SKM-1 treated with dmso at 0.1 percent for 144 hours (cell line): ENCODE measurements around the gene FKBP3.
"Not testable (repeated sequence)": the region's sequence is repeated elsewhere in the genome, so short reads cannot be mapped to it uniquely, and the experiment has no call there.

ENCODE experiments used
- DNase-seq: peaks from one replicate; lab custom pipeline; 2025; ENCODE audit not compliant: unreplicated experiment; lab: John Stamatoyannopoulos, UW

FKBP3 gene

GRCh38 chr14:45134051-45134958 is at the start of gene FKBP3:
Gene FKBP3, minus strand, starts transcription at chr14:45134481. Its CDS starts 25 bp downstream, at chr14:45134456.
- peak; percentile 74 for DNase-seq

GRCh38 chr14:45181806-45182205 is 47.5 kb upstream of the FKBP3 start:
- no peak for DNase-seq

DNA sequence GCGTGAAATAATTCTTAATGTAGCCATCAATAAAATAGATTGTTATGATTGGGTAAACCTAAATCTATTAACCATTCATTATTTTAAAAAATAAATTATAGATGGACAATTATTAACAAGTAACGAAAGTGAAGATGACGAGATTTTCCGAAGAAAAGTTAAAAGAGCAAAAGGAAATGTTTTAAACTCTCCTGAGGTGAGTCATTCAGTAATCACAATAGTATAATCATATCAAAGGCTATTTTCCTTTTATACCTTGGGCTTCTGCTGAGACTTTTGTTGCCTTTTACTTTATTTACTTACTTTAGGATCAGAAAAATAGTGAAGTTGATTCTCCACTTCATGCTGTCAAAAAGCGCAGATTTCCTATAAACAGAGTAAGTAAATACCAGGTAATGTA is 47.0 kb upstream of the FKBP3 start:
- DNase-seq: no peak

DNA sequence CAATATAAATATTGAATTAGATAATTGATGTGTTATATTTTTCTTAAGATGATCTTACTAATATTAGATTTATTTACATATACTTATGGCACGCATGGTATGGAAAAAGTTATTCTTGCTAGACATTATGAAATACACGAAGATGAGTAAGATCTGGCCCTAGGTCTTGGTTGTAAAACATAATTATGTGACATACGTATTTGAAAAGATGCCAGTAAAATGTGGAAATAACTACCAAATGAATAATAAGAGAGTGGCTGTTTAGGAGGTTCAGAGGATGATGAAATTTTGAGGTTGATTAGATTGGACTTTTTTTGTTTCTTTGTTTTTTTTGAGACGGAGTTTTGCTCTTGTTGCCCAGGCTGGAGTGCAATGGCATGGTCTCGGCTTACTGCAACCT is 42.8 kb upstream of the FKBP3 start:
- no peak for DNase-seq

DNA sequence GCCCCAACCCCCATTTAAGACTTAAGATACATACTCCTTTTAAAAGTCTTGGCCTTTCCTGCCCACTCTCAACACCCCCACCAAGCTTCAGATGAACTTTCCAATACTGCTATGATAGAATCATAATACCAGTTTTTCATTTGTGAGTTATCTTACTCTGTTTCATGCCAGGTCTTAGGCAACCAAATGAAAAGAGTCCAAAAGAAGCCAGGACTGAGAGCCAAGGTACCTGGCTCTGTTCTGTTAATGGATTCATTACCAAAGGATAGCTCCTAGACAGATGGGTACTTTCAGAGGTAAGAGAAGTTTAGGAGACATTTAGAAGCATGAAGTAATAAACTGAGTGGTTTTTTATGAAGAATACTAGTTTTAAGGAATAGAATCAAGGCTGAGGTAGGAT is 35.6 kb upstream of the FKBP3 start:
- no peak for DNase-seq

- DNase-seq: no peak
These were observed 21.8 kb upstream of the FKBP3 start for GRCh38 chr14:45156067-45156466.

DNA sequence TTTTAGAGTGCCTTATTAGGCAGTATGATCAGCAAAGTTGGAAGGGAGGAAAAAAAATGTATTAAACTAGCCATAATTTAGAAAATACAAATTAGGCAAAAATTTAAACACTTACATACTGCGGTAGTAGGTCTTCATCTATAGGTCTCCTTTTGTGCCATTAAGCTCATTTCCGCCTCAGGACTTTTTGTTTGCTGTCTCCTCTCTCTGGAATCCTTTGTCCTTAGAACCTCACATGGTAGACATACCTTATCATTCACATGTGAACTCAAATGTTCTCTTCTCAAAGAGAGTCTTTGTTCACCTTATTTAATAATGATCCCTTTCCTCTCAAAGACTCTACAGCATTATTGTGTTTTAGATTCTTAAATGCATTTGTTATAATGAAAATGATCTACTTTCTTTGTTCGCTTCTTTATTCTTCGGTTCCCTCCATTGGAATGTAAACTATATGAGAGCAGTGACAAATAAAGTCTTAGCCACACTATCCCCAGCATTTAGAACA is 16.2 kb upstream of the FKBP3 start:
- no peak for DNase-seq

DNA sequence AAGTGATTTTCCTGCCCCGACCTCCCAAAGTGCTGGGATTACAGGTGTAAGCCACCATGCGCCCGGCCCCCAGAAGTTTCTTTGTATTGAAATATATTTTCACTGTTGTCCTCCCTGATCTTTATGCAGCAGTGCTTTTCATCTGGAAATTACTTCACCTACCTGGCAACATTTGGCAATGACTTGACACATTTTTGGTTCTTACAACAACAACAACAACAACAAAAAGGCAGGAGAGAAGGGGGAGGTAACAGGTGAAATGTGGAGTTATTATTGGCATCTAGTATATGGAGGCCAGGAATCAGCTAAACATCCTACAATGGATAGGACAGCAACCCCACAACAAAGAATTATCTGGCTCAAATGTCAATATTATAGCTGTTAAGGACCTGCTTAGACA is 15.3 kb upstream of the FKBP3 start:
- DNase-seq: no peak

- no peak for DNase-seq
These were observed 10.9 kb upstream of the FKBP3 start for GRCh38 chr14:45145214-45145613.

DNA sequence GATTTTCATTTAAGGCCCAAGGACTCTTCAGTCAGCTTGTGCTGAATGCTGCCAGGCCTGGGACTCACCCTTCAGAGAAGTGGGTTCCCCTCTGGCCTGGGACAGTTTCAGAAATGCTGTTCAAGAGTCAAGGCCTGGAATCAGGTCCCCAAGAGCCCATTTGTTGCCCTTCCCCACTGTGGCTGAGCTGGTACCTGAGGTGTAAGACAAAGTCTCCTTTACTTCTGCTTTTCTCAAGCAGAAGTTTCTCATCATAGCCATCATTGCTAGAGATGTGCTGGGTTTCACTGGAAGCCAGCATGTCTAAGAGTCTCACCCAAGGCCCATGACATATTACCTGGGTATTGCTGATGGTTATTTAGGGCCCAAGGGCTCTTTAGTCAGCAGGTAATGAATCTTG is 10.4 kb upstream of the FKBP3 start:
- no peak for DNase-seq

- not testable (repeated sequence) for DNase-seq
These were observed 7.8 kb upstream of the FKBP3 start for GRCh38 chr14:45142083-45142482.

DNA sequence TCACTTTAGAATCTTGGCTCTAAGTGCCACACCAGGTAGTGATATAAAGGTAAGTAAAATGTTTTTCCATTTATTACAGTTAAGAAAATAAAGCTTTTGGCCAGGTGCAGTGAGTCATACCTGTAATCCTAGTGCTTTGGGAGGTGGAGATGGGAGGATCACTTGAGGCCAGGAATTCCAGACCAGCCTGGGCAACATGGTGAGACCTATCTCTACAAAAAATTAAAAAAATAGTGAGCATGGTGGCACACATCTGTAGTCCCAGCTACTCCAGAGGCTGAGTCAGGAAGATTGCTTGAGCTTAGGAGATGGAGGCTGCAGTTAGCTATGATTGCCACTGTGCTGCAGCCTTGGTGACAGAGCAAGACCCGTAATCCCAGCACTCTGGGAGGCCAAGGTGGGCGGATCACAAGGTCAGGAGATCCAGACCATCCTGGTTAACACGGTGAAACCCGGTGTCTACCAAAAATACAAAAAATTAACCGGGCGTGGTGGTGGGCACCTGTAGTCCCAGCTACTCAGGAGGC is 6.4 kb upstream of the FKBP3 start:
- DNase-seq: no peak

DNA sequence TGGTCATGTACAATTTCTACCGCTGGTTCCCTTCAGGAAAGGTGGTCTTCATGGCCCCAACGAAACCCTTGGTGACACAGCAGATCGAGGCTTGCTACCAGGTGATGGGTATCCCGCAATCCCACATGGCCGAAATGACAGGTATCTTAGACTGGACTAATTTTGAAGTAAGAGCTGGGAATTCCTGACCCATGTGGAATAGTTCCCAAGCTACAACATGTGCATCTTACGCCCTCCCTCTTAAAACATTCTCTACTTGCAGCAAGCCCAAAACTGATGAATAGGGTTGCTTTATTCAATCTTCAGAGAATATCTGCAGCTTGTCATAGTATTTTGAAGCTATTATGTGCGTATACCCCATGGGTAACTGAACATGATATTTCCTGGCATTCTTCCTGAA is 2.1 kb upstream of the FKBP3 start:
- DNase-seq: no peak

DNA sequence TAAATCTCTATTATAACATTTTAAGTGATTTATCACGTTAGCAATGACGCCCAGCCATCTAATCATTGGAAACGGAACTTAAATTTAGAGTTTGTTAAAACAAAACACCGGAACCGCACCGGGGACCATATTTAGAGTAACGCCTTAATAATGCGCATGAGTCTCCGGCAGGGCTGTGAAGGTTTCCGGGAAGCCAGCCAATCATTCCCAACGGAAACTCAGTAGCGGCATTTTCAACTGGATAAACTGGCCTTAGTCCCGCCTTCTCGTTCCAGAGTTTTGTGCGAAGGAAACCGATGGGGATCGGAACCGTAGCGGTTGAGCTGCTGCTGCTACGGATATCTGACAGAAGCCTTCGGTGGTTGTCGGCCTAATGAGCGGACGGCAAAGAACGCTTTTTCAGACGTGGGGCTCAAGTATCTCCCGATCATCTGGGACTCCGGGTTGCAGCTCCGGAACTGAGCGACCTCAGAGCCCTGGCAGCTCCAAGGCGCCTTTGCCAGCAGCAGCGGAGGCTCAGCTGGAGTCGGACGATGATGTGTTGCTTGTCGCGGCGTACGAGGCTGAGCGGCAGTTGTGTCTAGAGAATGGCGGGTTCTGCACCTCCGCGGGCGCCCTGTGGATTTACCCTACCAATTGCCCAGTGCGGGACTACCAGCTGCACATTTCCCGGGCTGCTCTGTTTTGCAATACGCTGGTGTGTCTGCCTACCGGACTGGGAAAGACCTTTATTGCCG is 1.5 kb upstream of the FKBP3 start, which contains the start of gene FANCM:
TSS of gene FANCM (plus strand) at position 272 of the 737 bp plus-strand sequence. CDS start at position 374, 102 bp downstream.
- DNase-seq: peak; percentile 81

- DNase-seq: no peak
These were observed 875 bp upstream of the FKBP3 start for GRCh38 chr14:45135156-45135555.

DNA sequence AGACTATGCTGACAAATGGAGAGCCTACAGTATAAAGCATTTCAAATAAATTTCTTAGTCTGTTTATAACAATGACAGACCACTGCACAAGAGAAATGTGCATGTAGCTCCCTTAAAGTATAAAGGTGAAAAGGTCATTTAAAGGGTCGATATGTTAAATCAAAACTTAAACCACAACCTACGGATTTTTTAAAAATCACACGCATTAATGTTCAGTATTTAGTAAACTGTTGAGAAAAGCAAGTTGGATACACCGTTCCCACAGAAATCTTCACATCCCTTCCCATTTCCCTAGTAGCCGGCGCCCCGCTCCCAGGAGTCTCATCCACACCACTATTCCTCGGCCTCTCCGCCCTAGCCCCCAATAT is 614 bp downstream of the FKBP3 start:
- no peak for DNase-seq

DNA sequence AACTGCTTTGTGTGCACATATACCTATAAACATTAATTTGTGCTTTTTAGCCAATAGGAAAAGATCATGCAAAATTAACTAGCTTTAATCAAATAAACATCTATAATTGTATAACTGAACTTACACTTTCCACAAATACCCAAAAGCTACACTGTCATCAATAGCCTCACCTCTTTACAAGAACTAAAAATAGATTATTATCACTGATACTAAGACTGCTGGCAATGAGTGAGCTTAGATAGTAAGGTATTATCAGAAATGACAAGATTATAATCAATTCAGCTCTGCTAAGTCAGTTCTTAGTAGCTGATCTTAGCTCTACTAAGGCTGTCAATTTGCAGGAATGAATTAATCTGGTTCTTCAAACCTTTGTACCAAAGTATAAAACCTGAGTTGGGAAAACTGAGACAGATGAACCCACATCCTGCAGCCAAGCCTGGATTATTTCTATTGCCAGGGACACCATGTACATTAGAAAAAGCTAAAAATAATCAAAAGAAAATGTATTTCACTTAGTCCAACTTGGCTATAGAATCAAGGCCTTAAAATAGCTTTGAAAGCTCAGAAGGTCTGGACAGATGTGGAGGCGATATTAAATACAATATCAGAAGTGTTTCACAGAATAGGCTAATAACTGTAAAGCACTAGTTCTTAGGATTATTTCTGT is 5.2 kb downstream of the FKBP3 start:
- DNase-seq: no peak

GRCh38 chr14:45125754-45126153 is 8.5 kb downstream of the FKBP3 start:
- no peak for DNase-seq

DNA sequence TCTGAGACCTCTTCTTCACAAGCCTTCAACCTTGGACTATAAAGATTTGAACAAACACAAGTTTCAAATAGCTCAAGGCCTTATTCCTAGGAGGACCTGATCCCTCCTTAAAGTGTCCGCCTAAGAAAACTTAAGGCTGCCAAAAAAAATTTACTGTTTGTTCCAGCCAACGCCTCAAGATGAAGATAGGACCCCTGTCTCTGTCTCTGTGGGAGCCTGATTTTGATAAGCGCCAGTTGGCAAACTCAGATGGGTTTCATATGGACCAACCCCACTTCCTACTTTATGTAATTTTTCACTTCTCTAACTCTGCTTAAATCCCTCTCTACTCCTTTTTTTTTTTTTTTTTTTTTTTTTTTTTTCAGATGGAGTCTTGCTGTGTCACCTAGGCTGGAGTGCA is 11.0 kb downstream of the FKBP3 start:
- no peak for DNase-seq

GRCh38 chr14:45120096-45120495 is 14.2 kb downstream of the FKBP3 start:
- no peak for DNase-seq

GRCh38 chr14:45118594-45118993 is 15.7 kb downstream of the FKBP3 start:
- DNase-seq: no peak
